Ectodermal cell (in vitro differentiated cells): ENCODE results near the gene ATM.

Source experiments
- H3K27ac ChIP-seq: 2 replicates; pipeline ENCODE4 v1.7.0; 2013; ENCODE audit warnings: mild to moderate bottlenecking, low read depth, low read length; ENCODE audit not compliant: insufficient read depth, poor library complexity, severe bottlenecking
- H3K27me3 ChIP-seq: 2 replicates; pipeline ENCODE4 v1.7.0; 2013; ENCODE audit warnings: mild to moderate bottlenecking, low read length; ENCODE audit not compliant: insufficient read depth, control insufficient read depth, poor library complexity, severe bottlenecking
- H3K36me3 ChIP-seq: one replicate; pipeline ENCODE4 v1.7.0; 2013; ENCODE audit warnings: low read length; ENCODE audit not compliant: control insufficient read depth, insufficient read depth
- H3K4me1 ChIP-seq: one replicate; pipeline ENCODE4 v1.7.0; 2013; ENCODE audit warnings: low read length; ENCODE audit not compliant: control insufficient read depth, insufficient read depth
- H3K4me3 ChIP-seq: 2 replicates; pipeline ENCODE4 v1.7.0; 2013; ENCODE audit warnings: low read depth, low read length, control low read depth; ENCODE audit not compliant: insufficient read depth
- H3K9me3 ChIP-seq: 2 replicates; pipeline ENCODE4 v1.7.0; 2013; ENCODE audit warnings: mild to moderate bottlenecking, low read length, moderate library complexity; ENCODE audit not compliant: control insufficient read depth
- WGBS, 2 experiments: methylation state at CpG; one replicate each; pipeline ENCODE4 v1.1.7; 2013; ENCODE audit warnings: missing lambda C conversion rate in 2 of 2; 5-methylcytosine and 5-hydroxymethylcytosine counted together

ATM gene

GRCh38 chr11:108221911-108222573 is 825 bp upstream of the ATM start:
- no peaks in the 10 kb centered on the region for H3K36me3 ChIP-seq
- H3K4me1 ChIP-seq, result peaks cover 13% of the 10 kb centered on the region
- no peaks in the 10 kb centered on the region for H3K27me3 ChIP-seq
- no peaks in the 10 kb centered on the region for H3K9me3 ChIP-seq
- 0% methylated on average over 29 of the region's 29 CpGs for WGBS, 2 experiments
- H3K27ac ChIP-seq, result peak overlapping the region; percentile 92
- H3K4me3 ChIP-seq, result peak overlapping the region; percentile 85

- no peaks in the 10 kb centered on the region for H3K9me3 ChIP-seq
- WGBS, 2 experiments, result 13 to 14% methylated on average over 20 of the region's 20 CpGs
Observed at GRCh38 chr11:108223348-108224149, 682 bp downstream of the ATM start.

GRCh38 chr11:108224366-108224765 is 1.5 kb downstream of the ATM start:
- Histone ChIP-seq H3K27me3 (no peaks in the 10 kb centered on the region), H3K4me1 (peaks cover 9% of the 10 kb centered on the region), H3K4me3 (peak overlapping the region; percentile 85), H3K36me3 (peaks cover 3% of the 10 kb centered on the region), H3K9me3 (no peaks in the 10 kb centered on the region), H3K27ac (no peak overlapping the region)
- WGBS, 2 experiments, result 84 to 87% methylated on average over 4 of the region's 4 CpGs

More at GRCh38 chr11:108223348-108224149, 682 bp downstream of the ATM start:
- peaks cover under 1% of the 10 kb centered on the region for H3K36me3 ChIP-seq
- peaks cover 13% of the 10 kb centered on the region for H3K4me1 ChIP-seq
- peak overlapping the region; percentile 85 for H3K4me3 ChIP-seq
- H3K27ac ChIP-seq, result peak overlapping the region; percentile 82
- H3K27me3 ChIP-seq, result no peaks in the 10 kb centered on the region

GRCh38 chr11:108224911-108225786 is 2.3 kb downstream of the ATM start:
- Histone ChIP-seq H3K27me3 (no peaks in the 10 kb centered on the region), H3K4me3 (no peak overlapping the region), H3K9me3 (no peaks in the 10 kb centered on the region), H3K36me3 (peaks cover 7% of the 10 kb centered on the region), H3K4me1 (peaks cover 5% of the 10 kb centered on the region), H3K27ac (no peak overlapping the region)
- 89 to 94% methylated on average over 14 of the region's 14 CpGs for WGBS, 2 experiments

GRCh38 chr11:108226036-108226435 is 3.2 kb downstream of the ATM start:
- H3K9me3 ChIP-seq, result no peaks in the 10 kb centered on the region
- H3K36me3 ChIP-seq, result peaks cover 7% of the 10 kb centered on the region
- no peak overlapping the region for H3K27ac ChIP-seq
- 94 to 100% methylated on average over 1 of the region's 2 CpGs for WGBS, 2 experiments
- no peak overlapping the region for H3K4me3 ChIP-seq
- H3K27me3 ChIP-seq, result no peaks in the 10 kb centered on the region
- H3K4me1 ChIP-seq, result peaks cover 5% of the 10 kb centered on the region

GRCh38 chr11:108228251-108228650 is 5.4 kb downstream of the ATM start:
- no peak overlapping the region for H3K27ac ChIP-seq
- peaks cover 13% of the 10 kb centered on the region for H3K36me3 ChIP-seq
- WGBS, 2 experiments, result 91 to 100% methylated on average over 2 of the region's 2 CpGs
- H3K4me3 ChIP-seq, result no peak overlapping the region
- peaks cover 5% of the 10 kb centered on the region for H3K4me1 ChIP-seq
- no peaks in the 10 kb centered on the region for H3K27me3 ChIP-seq
- H3K9me3 ChIP-seq, result no peaks in the 10 kb centered on the region

GRCh38 chr11:108233277-108233945 is 10.5 kb downstream of the ATM start:
- Histone ChIP-seq H3K9me3 (no peaks in the 10 kb centered on the region), H3K4me1 (no peaks in the 10 kb centered on the region), H3K4me3 (no peak overlapping the region), H3K27me3 (no peaks in the 10 kb centered on the region), H3K36me3 (peaks cover 26% of the 10 kb centered on the region), H3K27ac (no peak overlapping the region)
- 94 to 96% methylated on average over 2 of the region's 2 CpGs for WGBS, 2 experiments

- H3K4me1 ChIP-seq, result no peaks in the 10 kb centered on the region
- no peak overlapping the region for H3K27ac ChIP-seq
- no peak overlapping the region for H3K4me3 ChIP-seq
- WGBS, 2 experiments, result 90% methylated on average over 1 of the region's 1 CpG; no CpG with 5 or more reads in 1 of the 2 experiments
- peaks cover 22% of the 10 kb centered on the region for H3K36me3 ChIP-seq
- no peaks in the 10 kb centered on the region for H3K9me3 ChIP-seq
- H3K27me3 ChIP-seq, result no peaks in the 10 kb centered on the region
Observed at GRCh38 chr11:108235192-108235591, 12.3 kb downstream of the ATM start.

GRCh38 chr11:108235633-108236032 is 12.8 kb downstream of the ATM start:
- Histone ChIP-seq H3K27me3 (no peaks in the 10 kb centered on the region), H3K4me3 (no peak overlapping the region), H3K27ac (no peak overlapping the region), H3K4me1 (no peaks in the 10 kb centered on the region), H3K36me3 (peaks cover 25% of the 10 kb centered on the region), H3K9me3 (no peaks in the 10 kb centered on the region)
- 100% methylated on average over 1 to 2 of the region's 2 CpGs for WGBS, 2 experiments
